Esophagus muscularis mucosa (tissue), 3 donors: ENCODE data around the gene MLST8.

Experiments used
- POLR2A ChIP-seq: fragments of 450-650 bp; IDR thresholded peaks from one replicate; pipeline ENCODE4 v1.6.1; 2017; ENCODE audit warnings: antibody characterized with exemption, moderate library complexity, mild to moderate bottlenecking, low read depth
- TF ChIP-seq, protein P1 (sequence below), 3 experiments: fragments of 200-600 bp in 2 of 3; fragments of 450-650 bp in 1 of 3; sonication (generic) in 2 of 3; IDR thresholded peaks; one replicate each; pipeline ENCODE4 v1.5.1; 2017 to 2019; ENCODE audit warnings: antibody characterized with exemption in 3 of 3, mild to moderate bottlenecking in 2 of 3, moderate library complexity in 1 of 3

DNA sequence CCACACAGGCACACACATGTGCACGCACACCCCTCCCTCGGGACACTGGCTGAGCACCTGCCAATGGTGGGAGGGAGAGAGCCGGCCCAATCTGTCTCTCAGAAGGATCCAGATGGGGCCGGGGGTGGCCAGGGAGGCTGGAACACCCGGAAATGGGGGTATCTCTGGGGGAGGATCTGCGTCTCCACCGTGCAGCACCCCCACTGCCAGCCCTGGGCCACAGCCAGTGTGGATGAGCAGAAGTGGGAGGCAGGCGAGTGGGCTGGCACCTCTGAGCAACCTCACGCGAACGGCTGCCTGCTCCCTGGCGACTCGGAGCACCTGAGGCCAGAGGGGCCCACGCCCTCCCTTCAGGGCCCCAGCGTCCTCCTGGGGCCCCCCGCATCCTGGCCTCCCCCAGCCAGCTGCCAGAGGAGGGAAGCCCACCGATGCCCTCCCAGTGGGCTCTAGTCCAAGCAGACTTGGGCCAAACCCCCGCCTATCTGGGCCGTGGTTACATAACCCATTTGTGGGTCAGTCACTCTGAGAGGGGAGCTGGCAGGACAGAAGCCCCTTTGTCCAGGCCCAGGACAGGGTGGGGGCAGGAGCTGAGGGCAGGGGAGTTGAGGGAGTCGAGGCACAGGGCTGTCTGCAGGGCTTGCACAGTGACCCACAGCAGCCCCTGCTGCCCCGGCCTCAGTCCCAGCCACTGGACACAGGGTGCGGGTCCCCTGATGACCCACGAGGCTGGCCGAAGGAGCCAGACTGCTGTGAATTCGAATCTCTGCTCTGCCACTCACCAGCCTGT, 14.4 kb upstream of the MLST8 start:
- TF ChIP-seq, protein P1, sequence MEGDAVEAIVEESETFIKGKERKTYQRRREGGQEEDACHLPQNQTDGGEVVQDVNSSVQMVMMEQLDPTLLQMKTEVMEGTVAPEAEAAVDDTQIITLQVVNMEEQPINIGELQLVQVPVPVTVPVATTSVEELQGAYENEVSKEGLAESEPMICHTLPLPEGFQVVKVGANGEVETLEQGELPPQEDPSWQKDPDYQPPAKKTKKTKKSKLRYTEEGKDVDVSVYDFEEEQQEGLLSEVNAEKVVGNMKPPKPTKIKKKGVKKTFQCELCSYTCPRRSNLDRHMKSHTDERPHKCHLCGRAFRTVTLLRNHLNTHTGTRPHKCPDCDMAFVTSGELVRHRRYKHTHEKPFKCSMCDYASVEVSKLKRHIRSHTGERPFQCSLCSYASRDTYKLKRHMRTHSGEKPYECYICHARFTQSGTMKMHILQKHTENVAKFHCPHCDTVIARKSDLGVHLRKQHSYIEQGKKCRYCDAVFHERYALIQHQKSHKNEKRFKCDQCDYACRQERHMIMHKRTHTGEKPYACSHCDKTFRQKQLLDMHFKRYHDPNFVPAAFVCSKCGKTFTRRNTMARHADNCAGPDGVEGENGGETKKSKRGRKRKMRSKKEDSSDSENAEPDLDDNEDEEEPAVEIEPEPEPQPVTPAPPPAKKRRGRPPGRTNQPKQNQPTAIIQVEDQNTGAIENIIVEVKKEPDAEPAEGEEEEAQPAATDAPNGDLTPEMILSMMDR (IDR thresholded peaks at IDR 0.05), result no peak
- TF ChIP-seq POLR2A, result no peak
